Medulla oblongata (tissue), 1 donor: Measurements from ENCODE around the gene OTC.

Experiments used
- DNase-seq: peaks from one replicate; pipeline ENCODE4 v3.0.0-alpha.2; 2015; ENCODE audit errors: extremely low spot score

Gene OTC

GRCh38 chrX:38468563-38469157 is 116.3 kb downstream of the OTC start:
- no peak for DNase-seq
